Measurements from ENCODE around the gene TATDN2.

DNA sequence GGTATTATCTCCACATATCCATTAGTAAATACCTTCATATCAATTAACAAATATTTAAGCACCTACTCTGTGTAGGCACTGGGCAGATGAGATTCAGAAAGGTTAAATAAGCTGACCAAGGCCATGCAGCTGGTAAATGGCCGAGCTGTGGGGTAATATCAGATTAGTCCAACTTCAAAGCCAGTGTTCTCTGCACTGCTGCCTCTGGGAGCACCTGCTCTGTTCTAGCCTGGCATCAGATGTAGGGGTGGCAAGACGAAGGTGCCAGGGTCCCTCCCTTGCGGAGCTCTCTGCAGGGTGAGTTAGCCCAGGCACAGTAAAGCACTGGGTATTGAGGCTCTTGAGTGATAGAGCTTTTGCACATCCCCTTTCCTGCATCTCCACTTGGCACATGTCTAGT lies 5.5 kb downstream of the TATDN2 start:
- TF ChIP-seq, protein P1, sequence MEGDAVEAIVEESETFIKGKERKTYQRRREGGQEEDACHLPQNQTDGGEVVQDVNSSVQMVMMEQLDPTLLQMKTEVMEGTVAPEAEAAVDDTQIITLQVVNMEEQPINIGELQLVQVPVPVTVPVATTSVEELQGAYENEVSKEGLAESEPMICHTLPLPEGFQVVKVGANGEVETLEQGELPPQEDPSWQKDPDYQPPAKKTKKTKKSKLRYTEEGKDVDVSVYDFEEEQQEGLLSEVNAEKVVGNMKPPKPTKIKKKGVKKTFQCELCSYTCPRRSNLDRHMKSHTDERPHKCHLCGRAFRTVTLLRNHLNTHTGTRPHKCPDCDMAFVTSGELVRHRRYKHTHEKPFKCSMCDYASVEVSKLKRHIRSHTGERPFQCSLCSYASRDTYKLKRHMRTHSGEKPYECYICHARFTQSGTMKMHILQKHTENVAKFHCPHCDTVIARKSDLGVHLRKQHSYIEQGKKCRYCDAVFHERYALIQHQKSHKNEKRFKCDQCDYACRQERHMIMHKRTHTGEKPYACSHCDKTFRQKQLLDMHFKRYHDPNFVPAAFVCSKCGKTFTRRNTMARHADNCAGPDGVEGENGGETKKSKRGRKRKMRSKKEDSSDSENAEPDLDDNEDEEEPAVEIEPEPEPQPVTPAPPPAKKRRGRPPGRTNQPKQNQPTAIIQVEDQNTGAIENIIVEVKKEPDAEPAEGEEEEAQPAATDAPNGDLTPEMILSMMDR (IDR thresholded peaks at IDR 0.05) = no peak
- TF ChIP-seq POLR2AphosphoS5 (IDR thresholded peaks at IDR 0.05; ENCODE audit: low read depth, low read length) (no peak), TCF7L2 (IDR thresholded peaks at IDR 0.05; ENCODE audit: low read depth, low read length) (no peak)
